ENCODE data around the gene TMEM19.
"Not testable (repeated sequence)": the region's sequence is repeated elsewhere in the genome, so short reads cannot be mapped to it uniquely, and the experiment has no call there.

Gene TMEM19

GRCh38 chr12:71664411-71665089 lies 21.3 kb upstream of the TMEM19 start:
- in situ Hi-C loops (cut with HindIII; ENCODE audit: low sequenced_read_pairs) = no loop called here

- in situ Hi-C loops (cut with HindIII; ENCODE audit: low sequenced_read_pairs) = no loop called here
Observed at GRCh38 chr12:71665090-71665463, 20.8 kb upstream of the TMEM19 start.

GRCh38 chr12:71666259-71666658 lies 19.6 kb upstream of the TMEM19 start:
- in situ Hi-C loops (cut with HindIII; ENCODE audit: low sequenced_read_pairs) = no loop called here

- in situ Hi-C loops (cut with HindIII; ENCODE audit: low sequenced_read_pairs) = no loop called here
Observed at GRCh38 chr12:71671311-71671710, 14.6 kb upstream of the TMEM19 start.

DNA sequence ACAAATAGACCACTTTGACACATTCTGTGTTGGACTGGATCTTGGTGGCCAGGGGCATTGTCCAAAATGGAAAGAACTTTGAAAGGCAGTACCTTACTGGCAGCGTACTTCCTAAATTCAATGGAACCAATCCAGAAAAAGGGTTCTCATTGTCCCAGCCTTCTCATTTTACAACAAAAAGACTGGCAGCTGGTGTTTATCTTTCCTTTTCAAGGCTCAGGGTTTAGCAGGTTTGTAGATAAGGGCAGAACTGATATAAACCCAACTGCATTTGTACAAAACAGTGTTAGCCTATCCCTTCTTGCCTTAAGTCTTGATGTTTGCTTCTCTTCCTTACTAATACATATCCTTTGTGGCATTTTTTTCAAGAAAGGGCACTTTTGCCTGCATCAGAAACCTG lies 14.1 kb upstream of the TMEM19 start:
- in situ Hi-C loops (cut with HindIII; ENCODE audit: low sequenced_read_pairs) = no loop called here

GRCh38 chr12:71682466-71682865 lies 3.4 kb upstream of the TMEM19 start:
- in situ Hi-C loops (cut with HindIII; ENCODE audit: low sequenced_read_pairs) = no loop called here

- in situ Hi-C loops (cut with HindIII; ENCODE audit: low sequenced_read_pairs) = no loop called here
Observed at GRCh38 chr12:71683633-71684032, 2.2 kb upstream of the TMEM19 start.

DNA sequence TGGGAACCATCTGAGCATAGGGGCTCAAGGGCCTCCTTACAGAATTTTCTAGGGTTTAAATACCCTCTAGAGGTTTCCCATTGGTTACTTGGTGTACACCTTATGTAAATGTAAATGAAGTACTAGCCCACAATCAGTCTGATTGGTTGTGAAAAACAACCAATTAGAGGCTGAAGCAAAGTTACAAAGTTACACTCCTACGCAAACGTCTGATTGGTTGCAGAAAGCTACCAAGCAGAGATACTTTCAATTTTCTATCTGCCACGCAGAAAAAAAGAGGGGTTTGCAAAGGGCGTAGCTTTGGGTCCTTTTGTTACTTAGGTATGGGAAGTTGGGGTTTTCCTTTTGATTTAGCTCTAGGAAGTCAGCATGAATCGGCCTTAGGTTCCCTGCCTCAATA lies 1.8 kb upstream of the TMEM19 start:
- in situ Hi-C loops (cut with HindIII; ENCODE audit: low sequenced_read_pairs) = no loop called here

DNA sequence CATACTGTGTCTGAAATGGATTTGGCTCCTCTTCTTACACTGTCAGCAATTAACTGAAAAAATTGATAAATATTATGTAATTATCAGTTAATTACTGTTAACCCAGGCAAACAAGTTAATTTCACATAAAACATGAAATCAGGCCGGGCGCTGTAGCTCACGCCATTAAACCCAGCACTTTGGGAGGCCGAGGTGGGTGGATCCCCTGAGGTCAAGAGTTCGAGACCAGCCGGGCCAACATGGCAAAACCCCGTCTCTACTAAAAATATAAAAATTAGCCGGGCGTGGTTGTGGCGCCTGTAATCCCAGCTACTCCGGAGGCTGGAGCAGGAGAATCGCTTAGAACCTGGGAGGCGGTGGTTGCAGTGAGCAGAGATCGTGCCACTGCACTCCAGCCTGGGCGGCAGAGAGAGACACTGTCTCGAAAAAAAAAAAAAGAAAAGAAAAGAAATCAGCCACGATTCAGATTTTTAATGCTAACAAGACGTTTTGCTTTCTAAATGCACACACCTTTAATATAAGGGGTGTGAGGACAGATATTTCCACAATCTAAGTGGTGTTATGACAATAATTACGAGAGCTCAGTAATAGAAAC lies 473 bp upstream of the TMEM19 start:
- in situ Hi-C loops (cut with HindIII; ENCODE audit: low sequenced_read_pairs) = no loop called here

DNA sequence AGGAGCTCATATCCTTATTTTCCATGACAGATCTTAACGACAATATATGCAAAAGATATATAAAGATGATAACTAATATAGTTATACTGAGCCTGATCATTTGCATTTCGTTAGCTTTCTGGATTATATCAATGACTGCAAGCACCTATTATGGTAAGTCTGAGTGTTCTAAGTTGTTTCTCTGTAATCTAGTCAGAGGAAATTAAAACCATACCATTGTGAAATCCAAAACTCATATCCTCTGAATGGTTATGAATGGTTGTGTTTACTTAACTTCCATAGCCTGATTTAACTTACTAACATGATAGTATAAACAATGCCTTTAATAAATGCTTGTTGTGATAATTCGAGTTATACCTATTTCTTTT lies 760 bp downstream of the TMEM19 start:
- in situ Hi-C loops (cut with HindIII; ENCODE audit: low sequenced_read_pairs) = no loop called here

DNA sequence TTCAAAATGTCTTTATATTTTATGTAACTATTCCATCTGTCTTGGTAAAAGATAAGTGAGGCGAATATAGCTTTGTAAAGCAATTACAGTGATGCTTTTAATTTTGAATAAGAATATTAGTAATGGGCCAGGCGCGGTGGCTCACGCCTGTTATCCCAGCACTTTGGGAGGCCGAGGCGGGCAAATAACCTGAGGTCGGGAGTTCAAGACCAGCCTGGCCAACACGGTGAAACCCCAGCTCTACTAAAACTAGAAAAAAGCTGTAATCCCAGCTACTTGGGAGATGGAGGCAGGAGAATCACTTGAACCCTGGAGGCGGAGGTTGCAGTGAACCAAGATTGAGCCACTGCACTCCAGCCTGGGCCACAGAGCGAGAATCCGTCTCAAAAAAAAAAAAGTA lies 1.3 kb downstream of the TMEM19 start:
- in situ Hi-C loops (cut with HindIII; ENCODE audit: low sequenced_read_pairs) = not testable (repeated sequence)

DNA sequence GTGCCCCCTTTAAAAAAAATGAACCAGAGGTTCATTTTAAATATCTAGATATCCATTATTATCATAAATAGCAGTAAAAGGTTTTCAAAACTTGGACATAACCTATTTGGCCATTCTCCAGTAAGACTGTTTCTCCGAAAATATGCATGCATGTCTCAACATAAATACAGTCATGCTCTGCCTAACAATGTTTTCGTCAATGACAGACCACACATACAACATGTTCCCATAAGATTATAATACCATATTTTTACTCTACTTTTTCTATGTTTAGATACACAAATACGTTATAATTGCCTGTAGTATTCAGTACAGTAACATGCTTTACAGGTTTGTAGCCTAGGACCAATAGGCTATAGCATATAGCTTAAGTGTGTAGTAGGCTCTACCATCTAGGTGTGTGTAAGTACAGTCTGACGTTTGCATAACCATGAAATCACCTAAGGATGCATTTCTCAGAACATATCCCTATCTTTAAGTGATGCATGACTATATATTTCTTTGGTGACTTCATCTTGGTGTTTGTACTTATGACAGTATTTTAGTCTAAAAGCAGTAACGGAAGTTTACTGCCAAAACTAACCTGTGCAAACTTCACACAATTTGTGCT lies 3.2 kb downstream of the TMEM19 start:
- in situ Hi-C loops (cut with HindIII; ENCODE audit: low sequenced_read_pairs) = no loop called here

DNA sequence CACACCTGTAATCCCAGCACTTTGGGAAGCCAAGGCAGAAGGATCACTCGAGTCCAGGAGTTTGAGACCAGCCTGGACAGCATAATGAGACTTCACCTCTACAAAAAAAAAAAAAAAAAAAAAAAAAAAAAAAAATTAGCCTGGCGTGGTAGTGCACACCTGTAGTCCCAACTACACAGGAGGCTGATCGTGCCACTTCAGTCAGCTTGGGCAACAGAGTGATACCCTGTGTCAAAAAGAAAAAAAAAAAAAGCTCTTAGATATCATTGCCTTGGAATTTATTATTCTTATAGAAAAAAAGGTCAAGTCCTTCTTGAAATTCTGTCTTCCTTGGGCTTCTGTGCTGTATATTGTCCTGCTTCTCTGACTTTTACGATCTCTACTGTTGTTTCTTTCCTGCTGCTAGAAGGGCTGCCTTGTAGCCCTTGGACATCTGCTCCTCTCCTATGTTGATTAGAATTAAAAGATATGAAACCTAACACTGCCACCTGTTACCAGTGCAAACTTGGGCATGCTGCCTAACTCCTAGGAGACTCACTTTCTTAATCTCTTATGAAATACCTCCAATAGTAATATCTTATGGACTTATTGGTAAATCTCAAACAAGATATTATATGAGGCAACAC lies 5.7 kb downstream of the TMEM19 start:
- in situ Hi-C loops (cut with HindIII; ENCODE audit: low sequenced_read_pairs) = no loop called here

- in situ Hi-C loops (cut with HindIII; ENCODE audit: low sequenced_read_pairs) = no loop called here
Observed at GRCh38 chr12:71693126-71693525, 7.2 kb downstream of the TMEM19 start.

- in situ Hi-C loops (cut with HindIII; ENCODE audit: low sequenced_read_pairs) = not testable (repeated sequence)
Observed at GRCh38 chr12:71693651-71694050, 7.8 kb downstream of the TMEM19 start.

GRCh38 chr12:71694099-71694820 lies 8.4 kb downstream of the TMEM19 start:
- in situ Hi-C loops (cut with HindIII; ENCODE audit: low sequenced_read_pairs) = no loop called here

- in situ Hi-C loops (cut with HindIII; ENCODE audit: low sequenced_read_pairs) = no loop called here
Observed at GRCh38 chr12:71695782-71696181, 9.9 kb downstream of the TMEM19 start.

- in situ Hi-C loops (cut with HindIII; ENCODE audit: low sequenced_read_pairs) = not testable (repeated sequence)
Observed at GRCh38 chr12:71702181-71702580, 16.3 kb downstream of the TMEM19 start.

GRCh38 chr12:71702590-71702989 lies 16.7 kb downstream of the TMEM19 start:
- in situ Hi-C loops (cut with HindIII; ENCODE audit: low sequenced_read_pairs) = no loop called here

DNA sequence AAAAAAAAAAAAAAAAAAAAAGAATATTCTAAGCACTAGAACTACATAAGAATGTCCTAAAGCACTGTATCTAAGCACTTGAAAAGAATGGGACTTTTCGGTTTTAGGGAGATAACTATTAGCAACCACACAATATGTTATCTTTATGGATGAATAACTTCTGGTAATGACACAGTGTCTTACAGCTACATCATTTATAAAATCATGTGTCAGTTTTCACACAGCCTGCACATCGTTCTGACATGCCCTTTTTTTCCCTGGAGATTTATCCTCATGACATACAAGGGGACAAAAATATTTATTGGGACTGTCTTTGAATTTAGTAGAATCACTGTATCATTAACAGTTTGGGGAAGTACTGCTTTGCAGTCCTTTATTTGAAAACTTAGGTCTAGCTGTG lies 17.3 kb downstream of the TMEM19 start:
- in situ Hi-C loops (cut with HindIII; ENCODE audit: low sequenced_read_pairs) = no loop called here

GRCh38 chr12:71704920-71705319 lies 19.0 kb downstream of the TMEM19 start:
- in situ Hi-C loops (cut with HindIII; ENCODE audit: low sequenced_read_pairs) = no loop called here

All from DLD1 (cell line).